Keratinocyte (primary cell): Measurements from ENCODE around the gene TSPAN11. TPM values are rescaled to one million over a fixed set of nuclear protein-coding genes. Genes with fewer than 3 reads are reported as not detected.

ENCODE experiments used
- DNase-seq: peaks from one replicate; pipeline ENCODE4 v3.0.0-alpha.2; 2011; ENCODE audit warnings: low read depth, missing footprints, low spot score
- FAIRE-seq: peaks from 2 replicates; lab custom pipeline; 2011; peaks lifted over from hg19 to GRCh38; lab: Jason Lieb, UNC
- H2AFZ ChIP-seq: 2 replicates; pipeline ENCODE4 v1.6.0; 2012; ENCODE audit warnings: low read length, control low read depth, inconsistent platforms; ENCODE audit not compliant: control insufficient read depth
- H3K27ac ChIP-seq: 2 replicates; pipeline ENCODE4 v1.5.1; 2011; ENCODE audit warnings: low read length; ENCODE audit not compliant: control insufficient read depth, insufficient read depth
- H3K27me3 ChIP-seq: 3 replicates; pipeline ENCODE4 v1.6.0; 2011; ENCODE audit warnings: low read length; ENCODE audit not compliant: control insufficient read depth, insufficient read depth; ENCODE audit errors: extremely low read depth
- H3K36me3 ChIP-seq, 2 experiments: 2 replicates in 1 of 2; 3 replicates in 1 of 2; pipeline ENCODE4 v1.5.1; 2011; ENCODE audit warnings: low read length in 2 of 2, mild to moderate bottlenecking in 1 of 2; ENCODE audit not compliant: control insufficient read depth in 2 of 2, insufficient read depth in 2 of 2; ENCODE audit errors: extremely low read depth in 1 of 2
- H3K4me1 ChIP-seq: 3 replicates; pipeline ENCODE4 v1.5.1; 2011; ENCODE audit warnings: low read length; ENCODE audit not compliant: control insufficient read depth, insufficient read depth; ENCODE audit errors: extremely low read depth
- H3K4me2 ChIP-seq: 3 replicates; pipeline ENCODE4 v1.6.0; 2011; ENCODE audit warnings: low read depth, low read length; ENCODE audit not compliant: control insufficient read depth, insufficient read depth; ENCODE audit errors: extremely low read depth
- H3K4me3 ChIP-seq, 3 experiments: fragments of 200-600 bp in 1 of 3; sonication (generic) in 1 of 3; 2 replicates in 2 of 3; 3 replicates in 1 of 3; pipeline ENCODE4 v1.5.1; 2011 to 2016; ENCODE audit warnings: low read length in 3 of 3, mild to moderate bottlenecking in 3 of 3, control low read depth in 2 of 3, inconsistent platforms in 1 of 3, low read depth in 1 of 3, mixed read lengths in 1 of 3, mixed run types in 1 of 3, moderate library complexity in 1 of 3; ENCODE audit not compliant: control insufficient read depth in 2 of 3, insufficient read depth in 2 of 3; ENCODE audit errors: extremely low read depth in 1 of 3
- H3K79me2 ChIP-seq: 2 replicates; pipeline ENCODE4 v1.6.0; 2012; ENCODE audit warnings: low read length; ENCODE audit not compliant: control insufficient read depth, insufficient read depth
- H3K9ac ChIP-seq: 3 replicates; pipeline ENCODE4 v1.6.0; 2011; ENCODE audit warnings: low read length; ENCODE audit not compliant: control insufficient read depth, insufficient read depth; ENCODE audit errors: extremely low read depth
- H3K9me1 ChIP-seq: 3 replicates; pipeline ENCODE4 v1.6.0; 2011; ENCODE audit warnings: low read length; ENCODE audit not compliant: control insufficient read depth, insufficient read depth; ENCODE audit errors: extremely low read depth
- H3K9me3 ChIP-seq: 2 replicates; pipeline ENCODE4 v1.5.1; 2012; ENCODE audit warnings: low read depth, low read length; ENCODE audit not compliant: control insufficient read depth
- H4K20me1 ChIP-seq: 3 replicates; pipeline ENCODE4 v1.6.0; 2011; ENCODE audit warnings: low read length; ENCODE audit not compliant: control insufficient read depth, insufficient read depth; ENCODE audit errors: extremely low read depth
- EZH2 ChIP-seq: IDR thresholded peaks from one replicate; pipeline ENCODE4 v1.6.1; 2012; ENCODE audit warnings: inconsistent platforms, mild to moderate bottlenecking, low read length, moderate library complexity
- dilution Hi-C: fragments of 300-500 bp; cut with MboI; formaldehyde crosslinking; loops from one replicate; pipeline ENCODE4 v1.7.0; 2020; ENCODE audit warnings: low sequenced_read_pairs; ENCODE audit not compliant: extremely low pct_ligation_motif_present
- polyA plus RNA-seq, 5 experiments: library from polyadenylated mRNA; depleted of rRNA in 3 of 5; stranded (reverse) in 3 of 5; stranded (forward) in 1 of 5; unstranded in 1 of 5; fragments of >200 nt; gene quantifications; 1 replicate in 1 of 5; 2 replicates in 3 of 5; 3 replicates in 1 of 5; pipeline versions ENCODE4 v1.2.1 to v1.2.3, GENCODE V29; 2011 to 2012; ENCODE audit warnings: missing spikeins in 2 of 5, low read depth in 1 of 5, low replicate concordance in 1 of 5
- TF ChIP-seq, protein P1 (sequence below), 3 experiments: IDR thresholded peaks in 1 of 3; conservative IDR thresholded peaks in 1 of 3; optimal IDR thresholded peaks in 1 of 3; 2 replicates in 2 of 3; 3 replicates in 1 of 3; pipeline versions ENCODE3 to v1.5.1; 2011; ENCODE audit warnings: low read length in 3 of 3, mild to moderate bottlenecking in 3 of 3, moderate library complexity in 2 of 3, control low read depth in 1 of 3, inconsistent platforms in 1 of 3; ENCODE audit not compliant: insufficient read depth in 2 of 3; ENCODE audit errors: extremely low read depth in 1 of 3

The TSPAN11 gene
- polyA plus RNA-seq, 1 donor (not counting 4 experiments of a cell fraction or from before 2014, with no cell fraction given), result not detected

DNA sequence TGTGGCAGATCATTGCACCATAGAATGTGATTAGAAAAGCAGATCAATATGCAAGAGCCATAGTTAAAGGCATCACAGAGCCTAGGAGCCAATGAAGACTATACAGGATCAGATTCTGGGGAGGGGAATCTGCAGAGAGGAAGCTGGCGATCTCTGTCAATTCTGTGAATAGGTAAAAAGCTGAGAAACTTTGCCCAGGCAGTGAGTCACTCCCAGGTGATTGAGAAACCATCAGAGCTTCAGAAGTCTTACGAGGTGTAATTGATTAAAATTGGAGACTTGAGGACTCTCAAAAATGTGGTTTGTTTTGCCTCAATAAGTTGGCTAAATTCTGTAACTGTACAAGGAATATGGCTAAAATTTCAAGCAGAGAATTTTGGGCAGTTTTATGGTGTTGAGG, 41.7 kb upstream of the TSPAN11 start:
- H3K36me3 ChIP-seq, result no peaks in the 10 kb centered on the region
- no peak overlapping the region for H3K9ac ChIP-seq
- no peaks in the 10 kb centered on the region for H3K9me3 ChIP-seq
- TF ChIP-seq, protein P1, sequence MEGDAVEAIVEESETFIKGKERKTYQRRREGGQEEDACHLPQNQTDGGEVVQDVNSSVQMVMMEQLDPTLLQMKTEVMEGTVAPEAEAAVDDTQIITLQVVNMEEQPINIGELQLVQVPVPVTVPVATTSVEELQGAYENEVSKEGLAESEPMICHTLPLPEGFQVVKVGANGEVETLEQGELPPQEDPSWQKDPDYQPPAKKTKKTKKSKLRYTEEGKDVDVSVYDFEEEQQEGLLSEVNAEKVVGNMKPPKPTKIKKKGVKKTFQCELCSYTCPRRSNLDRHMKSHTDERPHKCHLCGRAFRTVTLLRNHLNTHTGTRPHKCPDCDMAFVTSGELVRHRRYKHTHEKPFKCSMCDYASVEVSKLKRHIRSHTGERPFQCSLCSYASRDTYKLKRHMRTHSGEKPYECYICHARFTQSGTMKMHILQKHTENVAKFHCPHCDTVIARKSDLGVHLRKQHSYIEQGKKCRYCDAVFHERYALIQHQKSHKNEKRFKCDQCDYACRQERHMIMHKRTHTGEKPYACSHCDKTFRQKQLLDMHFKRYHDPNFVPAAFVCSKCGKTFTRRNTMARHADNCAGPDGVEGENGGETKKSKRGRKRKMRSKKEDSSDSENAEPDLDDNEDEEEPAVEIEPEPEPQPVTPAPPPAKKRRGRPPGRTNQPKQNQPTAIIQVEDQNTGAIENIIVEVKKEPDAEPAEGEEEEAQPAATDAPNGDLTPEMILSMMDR (optimal IDR thresholded peaks at IDR 0.05 in 1 of 3, IDR thresholded peaks at IDR 0.05 in 1 of 3, conservative IDR thresholded peaks at IDR 0.05 in 1 of 3; ENCODE audit: extremely low read depth in 1 of 3, insufficient read depth in 2 of 3, low read length in 3 of 3), result no peak
- no peak for TF ChIP-seq EZH2
- H3K4me1 ChIP-seq, result no peaks in the 10 kb centered on the region
- H2AFZ ChIP-seq, result no peak overlapping the region
- FAIRE-seq (no peak), DNase-seq (no peak)
- peaks cover 6% of the 10 kb centered on the region for H3K27me3 ChIP-seq
- H4K20me1 ChIP-seq, result no peaks in the 10 kb centered on the region
- dilution Hi-C loops, result no loop called here
- no peaks in the 10 kb centered on the region for H3K79me2 ChIP-seq
- H3K4me3 ChIP-seq, result no peak overlapping the region
- no peak overlapping the region for H3K27ac ChIP-seq
- H3K9me1 ChIP-seq, result no peaks in the 10 kb centered on the region
- H3K4me2 ChIP-seq, result no peak overlapping the region

DNA sequence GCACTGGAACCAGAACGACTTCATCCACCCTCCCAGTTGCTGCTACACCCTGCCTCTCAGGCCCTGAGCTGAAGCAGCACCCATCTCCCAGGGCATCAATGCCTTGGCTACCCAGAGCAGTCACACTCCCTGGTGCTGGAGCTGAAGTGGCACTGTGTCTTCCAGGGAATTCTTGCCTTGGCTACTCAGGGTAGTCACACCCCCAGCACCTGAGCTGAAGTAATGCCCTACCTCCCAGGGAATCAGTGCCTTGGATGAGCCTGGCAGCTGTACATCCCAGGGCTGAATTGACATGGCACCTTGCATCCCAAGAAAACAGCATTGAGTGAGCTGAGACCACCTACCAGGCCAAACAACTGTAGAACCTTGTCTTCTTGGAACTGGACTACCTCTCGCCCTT, 41.2 kb upstream of the TSPAN11 start:
- Histone ChIP-seq H3K27ac (no peak overlapping the region), H3K4me1 (no peaks in the 10 kb centered on the region), H3K36me3 (no peaks in the 10 kb centered on the region), H3K27me3 (peaks cover under 1% of the 10 kb centered on the region), H2AFZ (no peak overlapping the region), H4K20me1 (no peaks in the 10 kb centered on the region), H3K79me2 (no peaks in the 10 kb centered on the region), H3K4me3 (no peak overlapping the region), H3K9me3 (no peaks in the 10 kb centered on the region), H3K4me2 (no peak overlapping the region), H3K9me1 (no peaks in the 10 kb centered on the region), H3K9ac (no peak overlapping the region)
- DNase-seq, result no peak
- dilution Hi-C loops, result no loop called here
- TF ChIP-seq EZH2, result no peak
- no peak for FAIRE-seq

DNA sequence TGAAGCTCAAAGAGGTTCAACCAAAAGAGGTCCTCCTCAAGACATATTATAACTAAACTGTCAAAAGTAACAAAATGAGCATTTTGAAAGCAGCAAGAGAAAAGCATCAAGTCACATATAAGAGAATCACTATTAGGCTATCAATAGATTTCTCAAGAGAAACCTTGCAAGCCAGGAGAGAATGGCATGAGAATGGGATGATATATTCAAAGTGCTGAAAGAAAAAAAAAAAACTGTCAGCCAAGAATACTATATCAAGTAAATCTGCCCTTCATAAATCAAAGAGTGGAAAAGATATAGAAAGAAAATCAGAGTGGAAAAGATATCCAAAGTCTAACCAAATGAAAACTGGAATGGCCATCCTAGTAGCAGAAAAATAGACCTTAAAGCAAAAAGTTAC, 39.3 kb upstream of the TSPAN11 start:
- no peak overlapping the region for H3K27ac ChIP-seq
- no peak overlapping the region for H2AFZ ChIP-seq
- no peaks in the 10 kb centered on the region for H3K4me1 ChIP-seq
- no peaks in the 10 kb centered on the region for H3K79me2 ChIP-seq
- dilution Hi-C loops, result no loop called here
- H3K9me1 ChIP-seq, result no peaks in the 10 kb centered on the region
- no peak for DNase-seq
- no peaks in the 10 kb centered on the region for H3K36me3 ChIP-seq
- no peak for FAIRE-seq
- no peaks in the 10 kb centered on the region for H3K27me3 ChIP-seq
- H3K9me3 ChIP-seq, result no peaks in the 10 kb centered on the region
- no peak overlapping the region for H3K9ac ChIP-seq
- TF ChIP-seq EZH2, result no peak
- TF ChIP-seq, protein P1 (optimal IDR thresholded peaks at IDR 0.05 in 1 of 3, IDR thresholded peaks at IDR 0.05 in 1 of 3, conservative IDR thresholded peaks at IDR 0.05 in 1 of 3; ENCODE audit: extremely low read depth in 1 of 3, insufficient read depth in 2 of 3, low read length in 3 of 3), result no peak
- no peak overlapping the region for H3K4me2 ChIP-seq
- no peaks in the 10 kb centered on the region for H4K20me1 ChIP-seq
- no peak overlapping the region for H3K4me3 ChIP-seq
